ENCODE measurements around the gene OR52R1.

DNA sequence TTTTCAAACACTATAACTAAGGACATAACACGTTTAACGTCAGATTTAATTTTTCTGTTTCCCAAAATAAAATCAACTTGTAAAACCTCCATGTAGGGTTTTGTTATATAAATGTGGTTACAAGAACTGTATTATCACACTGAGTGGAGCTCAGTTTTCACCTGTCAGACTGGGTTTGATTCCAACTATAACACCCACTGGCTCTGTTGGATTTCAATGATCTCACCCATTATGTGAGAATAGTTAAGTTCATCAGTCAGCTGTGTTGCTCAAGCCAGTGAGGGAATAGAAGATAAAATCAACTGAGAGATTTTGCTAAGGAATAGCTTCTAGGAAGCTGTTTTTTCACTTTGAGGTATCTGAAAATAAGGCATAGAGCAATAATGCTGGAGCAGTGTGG, 5.1 kb upstream of the OR52R1 start:
- TF ChIP-seq, protein P1, sequence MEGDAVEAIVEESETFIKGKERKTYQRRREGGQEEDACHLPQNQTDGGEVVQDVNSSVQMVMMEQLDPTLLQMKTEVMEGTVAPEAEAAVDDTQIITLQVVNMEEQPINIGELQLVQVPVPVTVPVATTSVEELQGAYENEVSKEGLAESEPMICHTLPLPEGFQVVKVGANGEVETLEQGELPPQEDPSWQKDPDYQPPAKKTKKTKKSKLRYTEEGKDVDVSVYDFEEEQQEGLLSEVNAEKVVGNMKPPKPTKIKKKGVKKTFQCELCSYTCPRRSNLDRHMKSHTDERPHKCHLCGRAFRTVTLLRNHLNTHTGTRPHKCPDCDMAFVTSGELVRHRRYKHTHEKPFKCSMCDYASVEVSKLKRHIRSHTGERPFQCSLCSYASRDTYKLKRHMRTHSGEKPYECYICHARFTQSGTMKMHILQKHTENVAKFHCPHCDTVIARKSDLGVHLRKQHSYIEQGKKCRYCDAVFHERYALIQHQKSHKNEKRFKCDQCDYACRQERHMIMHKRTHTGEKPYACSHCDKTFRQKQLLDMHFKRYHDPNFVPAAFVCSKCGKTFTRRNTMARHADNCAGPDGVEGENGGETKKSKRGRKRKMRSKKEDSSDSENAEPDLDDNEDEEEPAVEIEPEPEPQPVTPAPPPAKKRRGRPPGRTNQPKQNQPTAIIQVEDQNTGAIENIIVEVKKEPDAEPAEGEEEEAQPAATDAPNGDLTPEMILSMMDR (conservative IDR thresholded peaks at IDR 0.05), result no peak
- no peak for TF ChIP-seq EZH2 (IDR thresholded peaks at IDR 0.05; ENCODE audit: low read depth)
